OCI-LY7 (cell line): ENCODE measurements around the gene TMEM119.
"Not testable (repeated sequence)": the region's sequence is repeated elsewhere in the genome, so short reads cannot be mapped to it uniquely, and the experiment has no call there.

Experiments used
- EZH2phosphoT487 ChIP-seq: fragments of 200-600 bp; sonication (generic); IDR thresholded peaks from 2 replicates; pipeline ENCODE4 v1.6.1; 2018; ENCODE audit warnings: low read depth, borderline replicate concordance, mild to moderate bottlenecking, mixed run types, antibody characterized with exemption, low read length, moderate library complexity, mixed read lengths
- TF ChIP-seq, protein P1 (sequence below): fragments of 200-600 bp; sonication (generic); conservative IDR thresholded peaks from 2 replicates; pipeline ENCODE4 v1.5.1; 2014; ENCODE audit warnings: mild to moderate bottlenecking, antibody characterized with exemption, low read length, moderate library complexity, mixed read lengths

DNA sequence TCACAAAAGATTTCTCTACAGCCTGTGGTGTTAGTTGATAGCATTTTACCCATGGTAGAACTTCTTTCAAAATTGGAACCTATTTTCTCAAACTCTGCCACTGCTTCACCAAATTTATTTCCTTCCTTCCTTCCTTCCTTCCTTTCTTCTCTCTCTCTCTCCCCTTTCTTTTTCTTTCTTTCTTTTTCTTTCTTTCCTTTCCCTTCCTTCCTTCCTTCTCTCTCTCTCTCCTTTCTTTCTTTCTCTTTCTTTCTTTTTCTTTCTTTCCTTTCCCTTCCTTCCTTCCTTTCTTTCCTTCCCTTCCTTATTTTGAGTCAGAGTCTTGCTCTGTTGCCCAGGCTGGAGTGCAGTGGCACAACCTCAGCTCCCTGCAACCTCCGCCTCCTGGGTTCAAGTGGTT is 23.6 kb downstream of the TMEM119 start:
- TF ChIP-seq, protein P1, sequence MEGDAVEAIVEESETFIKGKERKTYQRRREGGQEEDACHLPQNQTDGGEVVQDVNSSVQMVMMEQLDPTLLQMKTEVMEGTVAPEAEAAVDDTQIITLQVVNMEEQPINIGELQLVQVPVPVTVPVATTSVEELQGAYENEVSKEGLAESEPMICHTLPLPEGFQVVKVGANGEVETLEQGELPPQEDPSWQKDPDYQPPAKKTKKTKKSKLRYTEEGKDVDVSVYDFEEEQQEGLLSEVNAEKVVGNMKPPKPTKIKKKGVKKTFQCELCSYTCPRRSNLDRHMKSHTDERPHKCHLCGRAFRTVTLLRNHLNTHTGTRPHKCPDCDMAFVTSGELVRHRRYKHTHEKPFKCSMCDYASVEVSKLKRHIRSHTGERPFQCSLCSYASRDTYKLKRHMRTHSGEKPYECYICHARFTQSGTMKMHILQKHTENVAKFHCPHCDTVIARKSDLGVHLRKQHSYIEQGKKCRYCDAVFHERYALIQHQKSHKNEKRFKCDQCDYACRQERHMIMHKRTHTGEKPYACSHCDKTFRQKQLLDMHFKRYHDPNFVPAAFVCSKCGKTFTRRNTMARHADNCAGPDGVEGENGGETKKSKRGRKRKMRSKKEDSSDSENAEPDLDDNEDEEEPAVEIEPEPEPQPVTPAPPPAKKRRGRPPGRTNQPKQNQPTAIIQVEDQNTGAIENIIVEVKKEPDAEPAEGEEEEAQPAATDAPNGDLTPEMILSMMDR = not testable (repeated sequence)
- not testable (repeated sequence) for TF ChIP-seq EZH2phosphoT487
